ENCODE measurements around the gene CHMP5. TPM values are rescaled to one million over a fixed set of nuclear protein-coding genes. Genes with fewer than 3 reads are reported as not detected.

The CHMP5 gene
- total RNA-seq, 1 experiment from 2014 or later = 61.8 TPM

DNA sequence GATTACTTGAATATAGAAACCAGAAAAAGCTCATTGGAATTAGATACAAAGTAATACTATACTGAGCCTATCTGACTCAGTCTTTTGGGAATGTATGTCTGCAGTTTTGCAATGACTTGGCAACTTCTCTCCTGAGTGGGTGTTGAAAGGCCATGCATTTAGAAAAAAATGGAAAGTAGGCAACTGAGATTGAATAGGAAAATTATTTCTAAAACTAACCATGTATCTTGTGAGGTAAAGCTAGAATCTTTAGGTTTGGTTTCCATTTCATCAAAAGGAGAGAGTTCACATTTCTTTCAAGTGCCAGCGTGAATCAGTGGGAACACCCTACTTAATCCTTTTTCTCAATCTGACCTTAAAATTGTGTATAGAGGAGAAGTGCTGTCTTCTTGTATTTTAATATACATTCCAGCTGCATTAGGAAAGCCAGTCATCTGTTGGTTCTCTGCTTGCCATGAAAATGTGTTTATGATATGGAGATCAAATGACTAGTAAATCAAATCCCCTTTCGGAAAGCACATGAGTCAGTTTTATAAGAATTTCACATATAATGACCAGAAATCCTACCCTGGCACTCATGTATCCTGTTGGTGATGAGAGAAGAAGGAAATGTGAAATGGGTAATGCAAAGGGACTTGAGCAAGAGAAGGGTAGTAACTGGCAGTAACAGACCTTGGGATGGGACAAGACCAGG, 55.9 kb downstream of the CHMP5 start:
- H3K27me3 ChIP-seq (ENCODE audit: insufficient read depth, low read length) = no peaks in the 10 kb centered on the region
- peaks cover 28 to 51% of the 10 kb centered on the region in 2 experiments for H3K36me3 ChIP-seq (ENCODE audit: control insufficient read depth in 1 of 2, insufficient read depth in 2 of 2, low read length in 2 of 2)
- H3K9me2 ChIP-seq (ENCODE audit: insufficient read depth) = no peaks in the 10 kb centered on the region
- no peak overlapping the region for H3K4me3 ChIP-seq (replicated peaks in 1 of 2; ENCODE audit: low read depth in 1 of 2, low read length in 2 of 2)
- ATAC-seq (no peak; the same call in 1 of the 2 replicates), DNase-seq (ENCODE audit: low read depth, low spot score) (no peak)
- no peaks in the 10 kb centered on the region for H4K20me1 ChIP-seq (ENCODE audit: insufficient read depth)
- intact Hi-C loops (cut with micrococcal nuclease) = no loop called here
- ChIA-PET POLR2A (no interaction called here), RAD21 (ENCODE audit: low non-redundant PET in 1 of 2, low total read pairs in 2 of 2, uncharacterized antibody in 2 of 2, unreplicated experiment in 2 of 2) (no interaction called here), CTCF (interaction anchor here (0.6 kb wide), 1 partner anchor 132 kb away, joined by 3 read pairs; no protein-coding TSS in a partner anchor)
- BruUV-seq (replicated peaks) = no TSS peak
- H3K9me3 ChIP-seq (ENCODE audit: control insufficient read depth in 1 of 2, insufficient read depth in 1 of 2, low read depth in 1 of 2, low read length in 2 of 2) = no peaks in the 10 kb centered on the region
- TF ChIP-seq ZFX (IDR thresholded peaks at IDR 0.05) = no peak
- no peak for TF ChIP-seq SRF (IDR thresholded peaks at IDR 0.05; ENCODE audit: low read depth)
- TF ChIP-seq EZH2phosphoT487 (IDR thresholded peaks at IDR 0.05; ENCODE audit: borderline replicate concordance) = no peak
- TF ChIP-seq POLR2AphosphoS5 (IDR thresholded peaks at IDR 0.05; ENCODE audit: low read depth, low read length) = no peak
- peak; percentile 58; the same call in 1 of the 2 replicates for TF ChIP-seq EGR1 (IDR thresholded peaks at IDR 0.05; ENCODE audit: low read depth)
- TF ChIP-seq SIN3A (IDR thresholded peaks at IDR 0.05; ENCODE audit: low read depth) = no peak
- TF ChIP-seq POLR2A (IDR thresholded peaks at IDR 0.05; ENCODE audit: borderline replicate concordance, extremely low read depth, insufficient read depth, insufficient read length) = no peak
- peak; percentile 74 for TF ChIP-seq CEBPB (IDR thresholded peaks at IDR 0.05; ENCODE audit: low read depth)
- no peak overlapping the region for H2AFZ ChIP-seq (ENCODE audit: low read depth, low read length, poor library complexity, severe bottlenecking)
- H3K79me2 ChIP-seq (ENCODE audit: insufficient read depth, low read length) = 0 out of 2 replicates have a peak, but pooled peaks cover 7% of the 10 kb centered on the region
- H3K27ac ChIP-seq (ENCODE audit: low read depth, low read length) = peak overlapping the region; percentile 37; the same call in 1 of the 2 replicates
- H3K4me1 ChIP-seq (ENCODE audit: control insufficient read depth in 1 of 2, insufficient read depth in 2 of 2, low read length in 2 of 2) = peaks cover 0 to 11% of the 10 kb centered on the region in 2 experiments; a peak in 2 of 4 replicates
- peak overlapping the region; percentile 28; the same call in 1 of the 2 replicates for H3K9ac ChIP-seq (ENCODE audit: low read length)
- peak overlapping the region; percentile 48 for H3K4me2 ChIP-seq (ENCODE audit: low read length)

DNA sequence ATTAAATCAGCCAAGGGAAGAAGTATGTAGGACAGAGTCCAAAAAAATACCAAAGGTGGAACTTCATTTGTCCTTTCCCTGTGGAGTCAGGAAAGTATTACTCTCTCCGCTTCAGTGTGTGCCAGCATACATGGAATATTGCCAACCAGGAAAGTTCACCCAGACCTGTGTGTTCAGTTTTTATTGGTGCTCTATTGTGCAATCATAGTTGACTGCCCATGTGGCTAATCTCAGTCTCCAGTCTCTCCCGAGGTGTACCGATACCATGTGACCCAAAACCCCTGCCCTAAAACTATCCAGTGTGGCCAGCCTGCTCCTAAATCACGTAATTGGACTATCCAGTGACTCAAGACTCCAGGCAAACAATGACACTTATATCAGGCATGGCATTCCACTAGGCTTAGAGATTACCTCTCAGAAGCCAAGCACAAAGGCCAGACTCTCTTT, 64.3 kb downstream of the CHMP5 start:
- H3K79me2 ChIP-seq (ENCODE audit: insufficient read depth, low read length) = no peaks in the 10 kb centered on the region
- no peak overlapping the region for H2AFZ ChIP-seq (ENCODE audit: low read depth, low read length, poor library complexity, severe bottlenecking)
- no TSS peak for BruUV-seq (replicated peaks)
- H3K9ac ChIP-seq (ENCODE audit: low read length) = no peak overlapping the region
- ChIA-PET POLR2A (no interaction called here), CTCF (no interaction called here), RAD21 (ENCODE audit: low non-redundant PET in 1 of 2, low total read pairs in 2 of 2, uncharacterized antibody in 2 of 2, unreplicated experiment in 2 of 2) (no interaction called here)
- no peaks in the 10 kb centered on the region for H4K20me1 ChIP-seq (ENCODE audit: insufficient read depth)
- no peaks in the 10 kb centered on the region for H3K9me3 ChIP-seq (ENCODE audit: control insufficient read depth in 1 of 2, insufficient read depth in 1 of 2, low read depth in 1 of 2, low read length in 2 of 2)
- H3K36me3 ChIP-seq (ENCODE audit: control insufficient read depth in 1 of 2, insufficient read depth in 2 of 2, low read length in 2 of 2) = peaks cover 17 to 22% of the 10 kb centered on the region in 2 experiments; a peak in 3 of 4 replicates
- no peaks in the 10 kb centered on the region for H3K9me2 ChIP-seq (ENCODE audit: insufficient read depth)
- DNase-seq (ENCODE audit: low read depth, low spot score) (no peak), ATAC-seq (no peak)
- H3K4me2 ChIP-seq (ENCODE audit: low read length) = no peak overlapping the region
- H3K27ac ChIP-seq (ENCODE audit: low read depth, low read length) = no peak overlapping the region
- intact Hi-C loops (cut with micrococcal nuclease) = no loop called here
- TF ChIP-seq, protein P1, sequence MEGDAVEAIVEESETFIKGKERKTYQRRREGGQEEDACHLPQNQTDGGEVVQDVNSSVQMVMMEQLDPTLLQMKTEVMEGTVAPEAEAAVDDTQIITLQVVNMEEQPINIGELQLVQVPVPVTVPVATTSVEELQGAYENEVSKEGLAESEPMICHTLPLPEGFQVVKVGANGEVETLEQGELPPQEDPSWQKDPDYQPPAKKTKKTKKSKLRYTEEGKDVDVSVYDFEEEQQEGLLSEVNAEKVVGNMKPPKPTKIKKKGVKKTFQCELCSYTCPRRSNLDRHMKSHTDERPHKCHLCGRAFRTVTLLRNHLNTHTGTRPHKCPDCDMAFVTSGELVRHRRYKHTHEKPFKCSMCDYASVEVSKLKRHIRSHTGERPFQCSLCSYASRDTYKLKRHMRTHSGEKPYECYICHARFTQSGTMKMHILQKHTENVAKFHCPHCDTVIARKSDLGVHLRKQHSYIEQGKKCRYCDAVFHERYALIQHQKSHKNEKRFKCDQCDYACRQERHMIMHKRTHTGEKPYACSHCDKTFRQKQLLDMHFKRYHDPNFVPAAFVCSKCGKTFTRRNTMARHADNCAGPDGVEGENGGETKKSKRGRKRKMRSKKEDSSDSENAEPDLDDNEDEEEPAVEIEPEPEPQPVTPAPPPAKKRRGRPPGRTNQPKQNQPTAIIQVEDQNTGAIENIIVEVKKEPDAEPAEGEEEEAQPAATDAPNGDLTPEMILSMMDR (IDR thresholded peaks at IDR 0.05 in 2 of 3, conservative IDR thresholded peaks at IDR 0.05 in 1 of 3; ENCODE audit: borderline replicate concordance in 1 of 3, insufficient read depth in 1 of 3, low read depth in 2 of 3, low read length in 2 of 3) = no peak
- peak; percentile 54 for TF ChIP-seq CEBPB (IDR thresholded peaks at IDR 0.05; ENCODE audit: low read depth)
- no peaks in the 10 kb centered on the region for H3K4me1 ChIP-seq (ENCODE audit: control insufficient read depth in 1 of 2, insufficient read depth in 2 of 2, low read length in 2 of 2)
- no peak overlapping the region for H3K4me3 ChIP-seq (replicated peaks in 1 of 2; ENCODE audit: low read depth in 1 of 2, low read length in 2 of 2)
- H3K27me3 ChIP-seq (ENCODE audit: insufficient read depth, low read length) = no peaks in the 10 kb centered on the region

Data from HCT116 (cell line).